Erythroblast (primary cell): ENCODE measurements around the gene TTC22.

Experiments
- GATA1 ChIP-seq: IDR thresholded peaks from 2 replicates; pipeline ENCODE4 v1.6.1; 2011; ENCODE audit warnings: low read depth, mild to moderate bottlenecking, control low read depth, low read length, moderate library complexity
- POLR2A ChIP-seq: IDR thresholded peaks from 2 replicates; pipeline ENCODE4 v1.6.1; 2011; ENCODE audit warnings: mild to moderate bottlenecking, low read length

DNA sequence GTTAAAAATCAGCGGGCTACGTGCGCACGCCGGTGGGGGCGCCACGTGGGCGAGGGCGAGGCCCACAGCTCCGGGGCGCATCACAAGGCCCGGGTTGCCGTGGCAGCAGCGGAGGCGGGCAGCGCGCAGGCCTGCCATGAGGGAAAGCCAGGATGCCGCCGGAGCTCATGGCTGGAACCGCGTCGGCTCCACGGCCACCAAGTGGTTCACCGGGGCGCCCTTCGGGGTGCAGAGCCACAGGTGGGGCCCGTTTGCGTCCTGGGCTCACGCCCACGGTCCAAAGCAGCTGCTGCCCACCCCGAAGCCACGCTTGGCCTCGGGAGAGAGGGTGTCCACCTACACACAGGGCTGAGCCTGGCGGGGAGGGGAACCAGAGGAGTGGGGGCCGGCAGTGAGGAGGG lies 4.9 kb upstream of the TTC22 start:
- no peak for TF ChIP-seq POLR2A
- no peak for TF ChIP-seq GATA1
